Tibial nerve (tissue), 3 donors: ENCODE results near the gene CARNS1.

Experiments
- CTCF ChIP-seq, 5 experiments: fragments of 200-600 bp in 3 of 5; fragments of 450-650 bp in 2 of 5; sonication (generic) in 3 of 5; IDR thresholded peaks; one replicate each; pipeline ENCODE4 v1.5.1; 2016 to 2019; ENCODE audit warnings: antibody characterized with exemption in 5 of 5, mild to moderate bottlenecking in 3 of 5, moderate library complexity in 2 of 5
- POLR2A ChIP-seq, 2 donors: fragments of 450-650 bp; IDR thresholded peaks; one replicate each; pipeline ENCODE4 v1.6.1; 2017; ENCODE audit warnings: antibody characterized with exemption in 2 of 2, mild to moderate bottlenecking in 2 of 2, moderate library complexity in 2 of 2

GRCh38 chr11:67373648-67374570 is 41.6 kb upstream of the CARNS1 start:
- TF ChIP-seq CTCF (IDR thresholded peaks at IDR 0.05) (peak; percentile 18 to 68 (median 44)), POLR2A (IDR thresholded peaks at IDR 0.05) (no peak)
